H1 (cell line): Measurements from ENCODE around the gene BCAR3. TPM values are rescaled to one million over a fixed set of nuclear protein-coding genes. Genes with fewer than 3 reads are reported as not detected.

Experiments used
- CTCF ChIA-PET: fragments of 300-600 bp; sonication (Branson Sonifier 250); formaldehyde crosslinking; loops from one replicate; lab custom pipeline; 2021; ENCODE audit not compliant: partially characterized antibody; lab: Charles Lee
- POLR2A ChIA-PET: fragments of 300-600 bp; sonication (Branson Sonifier 250); formaldehyde crosslinking; loops from one replicate; lab custom pipeline; 2021; ENCODE audit warnings: inconsistent platforms; ENCODE audit not compliant: partially characterized antibody; lab: Charles Lee
- DNase-seq, 2 experiments: peaks; one replicate each; pipeline versions ENCODE4 v3.0.0 to v3.0.0-alpha.2; 2010 to 2022; ENCODE audit warnings: low spot score in 2 of 2, low read depth in 1 of 2, mixed read lengths in 1 of 2
- FAIRE-seq: peaks from 2 replicates; lab custom pipeline; 2011; peaks lifted over from hg19 to GRCh38; lab: Jason Lieb, UNC
- H2AFZ ChIP-seq: 2 replicates; pipeline ENCODE4 v1.8.1; 2012; ENCODE audit warnings: low read length, inconsistent platforms
- H2AK5ac ChIP-seq: 2 replicates; pipeline ENCODE4 v1.6.1; 2013; ENCODE audit warnings: low read depth, low read length
- H2BK120ac ChIP-seq: replicated peaks from 2 replicates; pipeline ENCODE3; 2013; ENCODE audit warnings: low read depth, low read length, inconsistent platforms
- H2BK12ac ChIP-seq: 2 replicates; pipeline ENCODE4 v1.6.1; 2013; ENCODE audit warnings: low read depth, low read length
- H2BK15ac ChIP-seq: 2 replicates; pipeline ENCODE4 v1.6.1; 2013; ENCODE audit warnings: low read length
- H2BK20ac ChIP-seq: 2 replicates; pipeline ENCODE4 v1.6.1; 2013; ENCODE audit warnings: low read length
- H2BK5ac ChIP-seq: 2 replicates; pipeline ENCODE4 v1.6.1; 2013; ENCODE audit warnings: low read depth, low read length
- H3K14ac ChIP-seq: 2 replicates; pipeline ENCODE4 v1.6.1; 2013; ENCODE audit warnings: inconsistent platforms; ENCODE audit not compliant: insufficient read length
- H3K18ac ChIP-seq: 2 replicates; pipeline ENCODE4 v1.6.1; 2013; ENCODE audit warnings: low read length; ENCODE audit errors: extremely low read depth
- H3K23ac ChIP-seq: 2 replicates; pipeline ENCODE4 v1.6.1; 2013; ENCODE audit warnings: inconsistent platforms; ENCODE audit not compliant: insufficient read length
- H3K23me2 ChIP-seq: 2 replicates; pipeline ENCODE4 v1.6.1; 2013; ENCODE audit warnings: low read depth, low read length
- H3K27ac ChIP-seq: 2 replicates; pipeline ENCODE4 v1.6.1; 2011; ENCODE audit warnings: low read depth, low read length, inconsistent platforms
- H3K27me3 ChIP-seq, 4 experiments: replicated peaks in 1 of 4; 1 replicate in 1 of 4; 2 replicates in 3 of 4; pipeline versions ENCODE4 v1.6.1 to v1.8.1; 2011 to 2013; ENCODE audit warnings: low read length in 3 of 4, mild to moderate bottlenecking in 3 of 4, inconsistent platforms in 2 of 4, mixed read lengths in 2 of 4, moderate library complexity in 1 of 4; ENCODE audit not compliant: control insufficient read depth in 3 of 4, insufficient read depth in 3 of 4; ENCODE audit errors: extremely low read depth in 1 of 4
- H3K36me3 ChIP-seq, 4 experiments: 2 replicates each; pipeline versions ENCODE4 v1.6.1 to v1.8.1; 2011 to 2013; ENCODE audit warnings: mild to moderate bottlenecking in 4 of 4, low read length in 3 of 4, moderate library complexity in 2 of 4, control low read depth in 1 of 4, inconsistent platforms in 1 of 4; ENCODE audit not compliant: insufficient read depth in 4 of 4, control insufficient read depth in 2 of 4
- H3K4ac ChIP-seq: replicated peaks from 2 replicates; pipeline ENCODE3; 2013; ENCODE audit warnings: low read length, low read depth, mixed read lengths, inconsistent platforms; ENCODE audit not compliant: insufficient read length
- H3K4me1 ChIP-seq, 4 experiments: replicated peaks in 1 of 4; 1 replicate in 1 of 4; 2 replicates in 3 of 4; pipeline versions ENCODE4 v1.6.1 to v1.8.1; 2011 to 2013; ENCODE audit warnings: low read length in 3 of 4, inconsistent platforms in 2 of 4, mixed read lengths in 1 of 4; ENCODE audit not compliant: insufficient read depth in 4 of 4, control insufficient read depth in 3 of 4
- H3K4me2 ChIP-seq, 2 experiments: 2 replicates each; pipeline versions ENCODE4 v1.6.1 to v1.8.1; 2011 to 2013; ENCODE audit warnings: low read depth in 2 of 2, low read length in 2 of 2, control low read depth in 1 of 2, inconsistent platforms in 1 of 2, mild to moderate bottlenecking in 1 of 2; ENCODE audit not compliant: insufficient read depth in 1 of 2
- H3K4me3 ChIP-seq, 4 experiments: fragments of 200-600, 300-600 bp in 1 of 4; sonication (generic), shearing (Covaris generic), sonication (Bioruptor Twin) in 1 of 4; 2 replicates each; pipeline versions ENCODE4 v1.5.1 to v1.8.1; 2011 to 2016; ENCODE audit warnings: low read length in 4 of 4, low read depth in 3 of 4, control low read depth in 2 of 4, inconsistent platforms in 2 of 4, mild to moderate bottlenecking in 2 of 4, mixed read lengths in 1 of 4, moderate library complexity in 1 of 4; ENCODE audit not compliant: insufficient read depth in 2 of 4; ENCODE audit errors: extremely low read depth in 1 of 4
- H3K56ac ChIP-seq: replicated peaks from 2 replicates; pipeline ENCODE3; 2013; ENCODE audit warnings: low read depth, mild to moderate bottlenecking, mixed read lengths, low read length, inconsistent platforms; ENCODE audit not compliant: insufficient read length
- H3K79me1 ChIP-seq: 2 replicates; pipeline ENCODE4 v1.6.1; 2013; ENCODE audit warnings: low read depth, low read length, control low read depth
- H3K79me2 ChIP-seq, 2 experiments: 2 replicates each; pipeline versions ENCODE4 v1.6.1 to v1.8.1; 2012 to 2013; ENCODE audit warnings: low read length in 2 of 2, mild to moderate bottlenecking in 2 of 2, inconsistent platforms in 1 of 2; ENCODE audit not compliant: insufficient read depth in 2 of 2, control insufficient read depth in 1 of 2
- H3K9ac ChIP-seq, 4 experiments: replicated peaks in 1 of 4; 1 replicate in 1 of 4; 2 replicates in 3 of 4; pipeline versions ENCODE4 v1.6.1 to v1.8.1; 2011 to 2013; ENCODE audit warnings: low read depth in 3 of 4, low read length in 3 of 4, control low read depth in 2 of 4, mild to moderate bottlenecking in 2 of 4, moderate library complexity in 2 of 4, inconsistent platforms in 1 of 4; ENCODE audit errors: extremely low read depth in 1 of 4
- H3K9me3 ChIP-seq, 2 experiments: 2 replicates each; pipeline versions ENCODE4 v1.6.1 to v1.8.1; 2012 to 2013; ENCODE audit warnings: mild to moderate bottlenecking in 2 of 2, moderate library complexity in 2 of 2, control low read depth in 1 of 2, inconsistent platforms in 1 of 2, low read depth in 1 of 2, low read length in 1 of 2, mixed read lengths in 1 of 2; ENCODE audit not compliant: insufficient read depth in 2 of 2
- H4K20me1 ChIP-seq, 2 experiments: replicated peaks in 1 of 2; 2 replicates each; pipeline versions ENCODE3 to v1.8.1; 2011 to 2013; ENCODE audit warnings: inconsistent platforms in 2 of 2, low read length in 2 of 2, mild to moderate bottlenecking in 1 of 2; ENCODE audit not compliant: insufficient read depth in 2 of 2, control insufficient read depth in 1 of 2
- H4K5ac ChIP-seq: 2 replicates; pipeline ENCODE4 v1.6.1; 2013; ENCODE audit warnings: low read length, low read depth, mixed read lengths, inconsistent platforms; ENCODE audit not compliant: insufficient read length
- H4K8ac ChIP-seq: 2 replicates; pipeline ENCODE4 v1.8.0; 2013; ENCODE audit warnings: mild to moderate bottlenecking, moderate library complexity, low read length, inconsistent platforms; ENCODE audit not compliant: insufficient read depth; ENCODE audit errors: extremely low read depth
- H4K91ac ChIP-seq: replicated peaks from 2 replicates; pipeline ENCODE3; 2013; ENCODE audit warnings: low read length, mixed read lengths, inconsistent platforms; ENCODE audit not compliant: insufficient read length
- SP2 ChIP-seq: IDR thresholded peaks from 2 replicates; pipeline ENCODE4 v1.6.1; 2012; ENCODE audit warnings: mild to moderate bottlenecking, low read length, inconsistent platforms
- WGBS, 2 experiments: shearing (Covaris generic) in 1 of 2; methylation state at CpG; one replicate each; pipeline versions ENCODE4 v1.1.6 to v1.1.7; 2013 to 2015; ENCODE audit warnings: low lambda C conversion rate in 2 of 2, mixed read lengths in 2 of 2, inconsistent platforms in 1 of 2, low coverage in 1 of 2, missing lambda C conversion rate in 1 of 2; ENCODE audit not compliant: insufficient replicate concordance in 2 of 2, insufficient coverage in 1 of 2, insufficient read length in 1 of 2; ENCODE audit errors: extremely low coverage in 1 of 2, missing lambda C conversion rate in 1 of 2; 5-methylcytosine and 5-hydroxymethylcytosine counted together
- polyA plus RNA-seq, 7 experiments: library from polyadenylated mRNA; depleted of rRNA in 3 of 7; stranded (reverse) in 5 of 7; unstranded in 2 of 7; fragments of >200 nt in 5 of 7; fragments of 200-250 nt in 2 of 7; gene quantifications; 1 replicate in 5 of 7; 2 replicates in 1 of 7; 4 replicates in 1 of 7; pipeline versions ENCODE4 v1.2.1 to v1.2.3, GENCODE V29; 2011 to 2013; ENCODE audit warnings: missing spikeins in 2 of 7, mixed read lengths in 2 of 7
- total RNA-seq: library from RNA; stranded (reverse); fragmentation: NEBNext Ultra II Directional; extraction: Animal tissue kit (Norgen Biotek cat#: 25700); gene quantifications from 2 replicates; pipeline ENCODE4 v1.2.1, GENCODE V29; 2021

Gene BCAR3
- total and polyA plus RNA-seq, 2 of the 8 experiments (the other 6 are each of a cell fraction or from before 2014, with no cell fraction given) = 5.6 to 9.2 TPM

DNA sequence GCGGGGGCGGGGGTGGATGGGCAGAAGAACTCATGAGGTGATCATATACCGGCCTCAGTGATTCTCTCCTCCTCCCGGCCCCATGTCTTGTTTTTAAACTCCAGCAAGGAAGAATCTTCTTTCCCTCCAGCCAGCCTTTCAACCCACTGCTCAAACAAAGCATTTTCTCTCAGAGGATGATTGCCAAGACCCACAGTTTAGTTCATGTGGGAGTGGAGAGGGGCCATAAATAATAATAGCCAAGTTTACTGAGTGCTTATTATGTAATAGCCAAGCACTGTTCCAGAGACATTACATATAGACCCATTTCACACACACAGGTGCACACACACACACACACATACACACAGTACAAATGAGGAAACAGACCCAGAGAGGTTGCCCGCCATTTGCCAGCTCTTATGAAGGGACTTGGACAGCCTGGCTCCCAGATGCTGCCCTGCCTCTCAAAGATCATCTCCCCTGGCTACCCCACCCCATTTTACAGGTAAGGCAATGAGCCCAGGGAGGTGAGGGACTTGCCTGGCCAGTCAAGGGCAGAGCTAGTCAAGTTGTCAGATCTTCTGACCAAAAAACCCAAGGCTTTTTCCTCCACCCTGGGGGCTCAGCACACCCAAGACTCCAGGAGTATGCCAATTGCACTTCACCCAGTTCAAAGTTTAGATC, 18.0 kb upstream of the BCAR3 start:
- Histone ChIP-seq H2BK15ac (no peak overlapping the region), H3K14ac (no peak overlapping the region), H3K9me3 (no peaks in the 10 kb centered on the region), H3K36me3 (no peaks in the 10 kb centered on the region), H3K79me1 (no peaks in the 10 kb centered on the region), H3K9ac (0 out of 7 replicates have a peak overlapping the region, but pooled peaks of 1 of the 4 experiments have one; percentile 21), H2BK120ac (no peak overlapping the region), H4K5ac (no peak overlapping the region), H3K4me2 (no peak overlapping the region), H3K4me1 (peaks cover 0 to 4% (median 2%) of the 10 kb centered on the region in 4 experiments; a peak in 3 of 7 replicates), H3K18ac (no peak overlapping the region), H3K27ac (no peak overlapping the region), H3K56ac (no peak overlapping the region), H4K91ac (no peak overlapping the region), H3K27me3 (no peaks in the 10 kb centered on the region), H3K4me3 (no peak overlapping the region), H2BK20ac (no peak overlapping the region), H2BK12ac (no peak overlapping the region), H3K23ac (no peak overlapping the region), H2AFZ (no peak overlapping the region), H2BK5ac (no peak overlapping the region), H3K79me2 (no peaks in the 10 kb centered on the region), H4K8ac (no peak overlapping the region), H2AK5ac (no peak overlapping the region), H3K23me2 (peaks cover 2% of the 10 kb centered on the region; the same call in 1 of the 2 replicates), H4K20me1 (no peaks in the 10 kb centered on the region), H3K4ac (no peak overlapping the region)
- FAIRE-seq (no peak), DNase-seq (no peak)
- CTCF ChIA-PET = interaction anchor here (0.6 to 1.7 kb wide), 5 partner anchors 14 to 59 kb away, joined by 3 to 6 read pairs (median 5); no protein-coding TSS in a partner anchor
- WGBS, 2 experiments = 91% methylated on average over 5 of the region's 5 CpGs; no CpG with 5 or more reads in 1 of the 2 experiments
- TF ChIP-seq SP2 = no peak
- POLR2A ChIA-PET = interaction anchor here (0.7 to 1.7 kb wide), 2 partner anchors 8 to 54 kb away, joined by 3 to 4 read pairs; no protein-coding TSS in a partner anchor
